GM23248 (cell line): ENCODE data around the gene YTHDF1. TPM values are rescaled to one million over a fixed set of nuclear protein-coding genes. Genes with fewer than 3 reads are reported as not detected.

Experiments
- DNase-seq: peaks from one replicate; pipeline ENCODE4 v3.0.0-alpha.2; 2015
- H2AFZ ChIP-seq: fragments of 200-600 bp; sonication (generic); 2 replicates; pipeline ENCODE4 v1.6.1; 2016; ENCODE audit warnings: antibody characterized with exemption
- H3F3A ChIP-seq: fragments of 200-600 bp; sonication (generic); 2 replicates; pipeline ENCODE4 v1.6.1; 2016; ENCODE audit warnings: mild to moderate bottlenecking, antibody characterized with exemption, mixed run types; ENCODE audit not compliant: insufficient read depth
- H3K27ac ChIP-seq: fragments of 200-600 bp; sonication (generic); 2 replicates; pipeline ENCODE4 v1.5.1; 2016; ENCODE audit warnings: mild to moderate bottlenecking
- H3K27me3 ChIP-seq: fragments of 200-600 bp; sonication (generic); replicated peaks from 2 replicates; pipeline ENCODE4 v1.6.1; 2016; ENCODE audit warnings: mild to moderate bottlenecking; ENCODE audit not compliant: insufficient read depth
- H3K36me3 ChIP-seq: fragments of 200-600 bp; sonication (generic); 2 replicates; pipeline ENCODE4 v1.6.1; 2016; ENCODE audit warnings: low read depth, mild to moderate bottlenecking
- H3K4me1 ChIP-seq: fragments of 200-600 bp; sonication (generic); 2 replicates; pipeline ENCODE4 v1.6.1; 2016; ENCODE audit warnings: mild to moderate bottlenecking; ENCODE audit not compliant: insufficient read depth
- H3K4me2 ChIP-seq: fragments of 200-600 bp; sonication (generic); one replicate; pipeline ENCODE4 v1.6.1; 2016; ENCODE audit warnings: mild to moderate bottlenecking; ENCODE audit not compliant: unreplicated experiment
- H3K4me3 ChIP-seq: fragments of 200-600 bp; sonication (generic); 2 replicates; pipeline ENCODE4 v1.5.1; 2016; ENCODE audit warnings: mild to moderate bottlenecking
- H3K79me2 ChIP-seq: fragments of 200-600 bp; sonication (generic); 2 replicates; pipeline ENCODE4 v1.6.1; 2016; ENCODE audit warnings: mild to moderate bottlenecking; ENCODE audit not compliant: insufficient read depth
- H3K9ac ChIP-seq: fragments of 200-600 bp; sonication (generic); 2 replicates; pipeline ENCODE4 v1.6.1; 2016; ENCODE audit warnings: mild to moderate bottlenecking
- H3K9me2 ChIP-seq: fragments of 200-600 bp; sonication (generic); 2 replicates; pipeline ENCODE4 v1.6.1; 2016; ENCODE audit warnings: mixed run types, mild to moderate bottlenecking, moderate library complexity; ENCODE audit not compliant: insufficient read depth
- H3K9me3 ChIP-seq: fragments of 200-600 bp; sonication (generic); one replicate; pipeline ENCODE4 v1.6.1; 2017; ENCODE audit warnings: low read depth
- H4K20me1 ChIP-seq: fragments of 200-600 bp; sonication (generic); 2 replicates; pipeline ENCODE4 v1.6.0; 2016; ENCODE audit not compliant: insufficient read depth
- EZH2 ChIP-seq: fragments of 200-600 bp; sonication (generic); IDR thresholded peaks from 2 replicates; pipeline ENCODE4 v1.6.1; 2018; ENCODE audit warnings: antibody characterized with exemption, mild to moderate bottlenecking; ENCODE audit not compliant: insufficient read depth, poor library complexity, severe bottlenecking
- EZH2phosphoT487 ChIP-seq: fragments of 200-600 bp; sonication (generic); IDR thresholded peaks from 2 replicates; pipeline ENCODE4 v1.6.1; 2018; ENCODE audit warnings: antibody characterized with exemption, moderate library complexity, mild to moderate bottlenecking, low read depth; ENCODE audit not compliant: insufficient read depth
- WGBS, 2 experiments: methylation state at CpG; one replicate each; pipeline ENCODE4 v1.1.6; 2015 to 2017; ENCODE audit warnings: low lambda C conversion rate in 2 of 2, low coverage in 1 of 2; ENCODE audit errors: missing lambda C conversion rate in 2 of 2; 5-methylcytosine and 5-hydroxymethylcytosine counted together
- in situ Hi-C: fragments of 300-500 bp; cut with MboI; formaldehyde crosslinking; loops from 2 replicates; pipeline ENCODE4 v1.15.0; 2020
- polyA plus RNA-seq: library from polyadenylated mRNA; unstranded; fragments of >200 nt; fragmentation: Nextera tagmentation; extraction: Ambion mirVana; gene quantifications from 2 replicates; pipeline ENCODE4 v1.2.1, GENCODE V29; 2016
- total RNA-seq: library from RNA; depleted of rRNA; stranded (reverse); fragments of >200 nt; shearing (Covaris generic); gene quantifications from 2 replicates; pipeline ENCODE4 v1.2.3, GENCODE V29; 2014

YTHDF1 gene
- total and polyA plus RNA-seq, 2 experiments from 2014 or later, result 16.7 to 20.4 TPM

DNA sequence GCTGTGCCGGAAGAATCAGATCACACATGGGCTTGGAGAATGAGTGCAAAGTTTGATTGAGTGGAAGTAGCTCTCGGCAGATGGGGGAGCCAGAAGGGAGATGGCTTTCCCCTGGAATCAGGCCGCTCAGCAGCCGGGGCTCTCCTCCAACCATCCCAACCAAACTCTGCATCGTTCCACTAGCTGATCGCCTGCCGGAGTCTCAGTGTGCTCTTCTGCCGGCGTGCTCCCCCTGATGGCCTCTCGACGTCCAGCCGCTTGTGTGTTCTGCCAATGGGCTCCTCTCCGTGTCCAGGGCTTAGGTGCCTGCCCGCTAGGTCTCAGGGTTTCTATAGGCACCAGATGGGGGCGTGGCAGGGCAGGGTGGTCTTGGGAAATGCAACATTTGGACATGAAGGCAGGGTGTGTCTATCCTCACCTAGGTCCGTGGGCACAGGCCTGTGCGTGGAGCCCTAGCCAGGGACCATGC is 14.9 kb upstream of the YTHDF1 start:
- Histone ChIP-seq H3K27ac (no peak overlapping the region), H3K4me1 (peaks cover 18% of the 10 kb centered on the region), H4K20me1 (no peaks in the 10 kb centered on the region), H3K4me2 (no peak overlapping the region), H3F3A (peaks cover 17% of the 10 kb centered on the region), H3K9me2 (no peaks in the 10 kb centered on the region), H2AFZ (peak overlapping the region; percentile 53), H3K79me2 (no peaks in the 10 kb centered on the region), H3K9me3 (no peaks in the 10 kb centered on the region), H3K36me3 (no peaks in the 10 kb centered on the region), H3K27me3 (no peaks in the 10 kb centered on the region), H3K9ac (no peak overlapping the region), H3K4me3 (no peak overlapping the region)
- 16 to 19% methylated on average over 17 of the region's 17 CpGs for WGBS, 2 experiments
- in situ Hi-C loops, result no loop called here
- TF ChIP-seq EZH2phosphoT487 (no peak), EZH2 (no peak)
- peak; percentile 87 for DNase-seq

DNA sequence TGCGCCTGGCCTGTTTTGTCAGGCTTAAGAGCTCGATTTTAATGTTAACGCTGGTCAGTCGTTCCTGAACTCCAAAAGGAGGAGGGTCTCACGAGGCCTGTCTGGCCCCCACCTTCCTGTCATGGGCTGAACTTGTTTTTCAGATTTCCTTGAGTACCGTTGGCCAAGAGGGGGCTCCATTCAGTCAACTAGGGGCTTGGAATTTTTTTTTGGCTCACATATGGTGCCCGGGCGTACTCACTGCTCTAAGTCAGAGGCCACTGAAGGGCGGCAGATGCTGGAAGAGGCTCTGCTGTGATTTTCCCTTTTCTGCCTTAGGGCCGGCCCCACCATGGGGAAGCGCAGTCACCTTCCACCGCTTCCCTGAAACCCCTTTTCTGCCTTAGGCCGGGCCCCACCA is 12.9 kb upstream of the YTHDF1 start:
- H3K9me3 ChIP-seq, result no peaks in the 10 kb centered on the region
- peaks cover 18% of the 10 kb centered on the region for H3K4me1 ChIP-seq
- no peak overlapping the region for H2AFZ ChIP-seq
- no peak overlapping the region for H3K4me3 ChIP-seq
- H3K27ac ChIP-seq, result no peak overlapping the region
- no peak overlapping the region for H3K4me2 ChIP-seq
- no peaks in the 10 kb centered on the region for H3K79me2 ChIP-seq
- TF ChIP-seq EZH2phosphoT487 (no peak), EZH2 (no peak)
- 65 to 69% methylated on average over 13 of the region's 13 CpGs for WGBS, 2 experiments
- no peaks in the 10 kb centered on the region for H3K36me3 ChIP-seq
- peaks cover 17% of the 10 kb centered on the region for H3F3A ChIP-seq
- H4K20me1 ChIP-seq, result no peaks in the 10 kb centered on the region
- DNase-seq, result no peak
- H3K9me2 ChIP-seq, result no peaks in the 10 kb centered on the region
- H3K9ac ChIP-seq, result no peak overlapping the region
- H3K27me3 ChIP-seq, result no peaks in the 10 kb centered on the region
- in situ Hi-C loops, result no loop called here

DNA sequence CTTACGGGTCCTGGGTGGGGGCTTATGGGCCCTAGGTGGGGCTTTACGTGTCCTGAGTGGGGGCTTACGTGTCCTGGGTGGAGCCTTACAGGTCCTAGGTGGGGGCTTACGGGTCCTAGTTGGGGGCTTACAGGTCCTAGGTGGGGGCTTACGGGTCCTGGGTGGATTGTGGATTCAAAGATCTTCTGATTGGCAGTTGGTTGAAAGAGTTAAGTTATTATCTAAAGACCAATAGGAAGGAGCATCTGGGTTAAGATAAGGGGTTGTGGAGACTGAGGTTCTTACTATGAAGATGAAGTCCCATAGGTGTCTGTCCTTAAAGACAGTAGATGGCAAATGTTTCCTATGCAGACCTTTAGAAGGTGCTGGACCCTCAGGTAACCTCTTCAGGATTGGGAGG is 11.3 kb upstream of the YTHDF1 start:
- peaks cover 8% of the 10 kb centered on the region for H3K4me1 ChIP-seq
- H2AFZ ChIP-seq, result no peak overlapping the region
- no peaks in the 10 kb centered on the region for H3K9me2 ChIP-seq
- H4K20me1 ChIP-seq, result no peaks in the 10 kb centered on the region
- H3K79me2 ChIP-seq, result no peaks in the 10 kb centered on the region
- no peak overlapping the region for H3K4me2 ChIP-seq
- no peak for DNase-seq
- no peak overlapping the region for H3K4me3 ChIP-seq
- TF ChIP-seq EZH2phosphoT487 (no peak), EZH2 (no peak)
- WGBS, 2 experiments, result 72 to 79% methylated on average over 5 of the region's 5 CpGs
- in situ Hi-C loops, result no loop called here
- peaks cover 8% of the 10 kb centered on the region for H3F3A ChIP-seq
- H3K27me3 ChIP-seq, result no peaks in the 10 kb centered on the region; the same call in 1 of the 2 replicates
- H3K9ac ChIP-seq, result no peak overlapping the region
- no peaks in the 10 kb centered on the region for H3K36me3 ChIP-seq
- H3K27ac ChIP-seq, result no peak overlapping the region
- H3K9me3 ChIP-seq, result no peaks in the 10 kb centered on the region

DNA sequence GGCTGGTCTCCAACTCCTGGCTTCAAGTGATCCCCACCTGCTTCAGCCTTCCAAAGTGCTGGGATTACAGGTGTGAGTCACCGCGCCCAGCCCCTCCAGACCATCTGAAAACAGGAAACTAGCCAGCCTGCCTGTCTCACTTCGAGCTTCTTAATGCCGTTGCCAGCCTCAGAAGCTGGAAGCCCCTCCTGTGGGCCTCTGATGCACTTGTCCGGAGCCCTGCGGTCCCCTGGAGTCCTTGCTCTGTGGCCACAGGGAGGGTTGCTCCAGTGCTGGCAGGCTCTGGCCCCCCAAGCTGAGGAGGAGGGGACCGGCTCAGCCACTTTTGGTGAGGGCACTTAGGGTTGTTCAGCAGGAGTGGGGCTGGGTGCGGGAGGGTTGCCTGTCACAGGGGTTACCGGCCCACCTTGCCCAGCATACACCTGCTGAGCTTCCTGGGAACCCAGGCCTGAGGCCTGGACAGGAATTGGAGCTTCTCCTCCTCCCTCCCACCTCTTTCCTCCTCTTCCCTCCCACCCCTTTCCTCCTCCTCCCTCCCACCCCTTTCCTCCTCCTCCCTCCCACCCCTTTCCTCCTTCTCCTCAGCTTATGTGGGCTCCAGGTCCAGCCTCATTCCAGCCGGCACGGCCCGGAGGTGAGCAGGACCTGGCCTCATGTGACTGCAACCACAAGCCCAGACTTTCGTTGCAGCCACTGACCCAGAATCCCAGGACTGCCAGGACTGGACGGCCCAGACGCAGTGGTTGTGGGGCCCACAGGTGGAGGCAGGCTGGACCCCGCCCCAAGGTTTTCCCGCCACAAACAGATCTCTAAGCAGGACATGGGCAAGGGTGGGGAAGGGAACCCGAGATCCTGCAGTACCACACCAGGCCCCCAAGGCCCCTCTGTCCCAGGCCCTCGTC is 10.4 kb upstream of the YTHDF1 start:
- no peaks in the 10 kb centered on the region for H3K36me3 ChIP-seq
- H2AFZ ChIP-seq, result no peak overlapping the region
- TF ChIP-seq EZH2phosphoT487 (no peak), EZH2 (no peak)
- H3K27ac ChIP-seq, result no peak overlapping the region
- peaks cover under 1% of the 10 kb centered on the region; the same call in 1 of the 2 replicates for H3K27me3 ChIP-seq
- no peak overlapping the region for H3K4me3 ChIP-seq
- no peak overlapping the region for H3K9ac ChIP-seq
- no peaks in the 10 kb centered on the region for H3K79me2 ChIP-seq
- 69 to 73% methylated on average over 17 to 18 of the region's 19 CpGs for WGBS, 2 experiments
- DNase-seq, result no peak
- no peaks in the 10 kb centered on the region for H3K9me2 ChIP-seq
- in situ Hi-C loops, result no loop called here
- no peaks in the 10 kb centered on the region for H3F3A ChIP-seq
- no peaks in the 10 kb centered on the region for H4K20me1 ChIP-seq
- H3K4me2 ChIP-seq, result no peak overlapping the region
- H3K9me3 ChIP-seq, result no peaks in the 10 kb centered on the region
- H3K4me1 ChIP-seq, result no peaks in the 10 kb centered on the region
